ENCODE results near the gene TSC2. TPM values are rescaled to one million over a fixed set of nuclear protein-coding genes. Genes with fewer than 3 reads are reported as not detected.

The TSC2 gene
- total and polyA plus RNA-seq, 9 of the 15 experiments (the other 6 are each of a cell fraction or from before 2014, with no cell fraction given): 1.3 to 68.1 (median 16.6) TPM

GRCh38 chr16:2027024-2028010 lies 20.5 kb upstream of the TSC2 start (continued):
- TF ChIP-seq ZFP30 (CRISPR knock-in tag; IDR thresholded peaks at IDR 0.05; ENCODE audit: borderline replicate concordance): no peak
- TF ChIP-seq DMBX1 (CRISPR knock-in tag; IDR thresholded peaks at IDR 0.05; ENCODE audit: borderline replicate concordance): no peak
- peak in 1 of 2 experiments; percentile 54; a peak in 2 of 4 replicates for TF ChIP-seq NRF1 (conservative IDR thresholded peaks at IDR 0.05 in 1 of 2, IDR thresholded peaks at IDR 0.05 in 1 of 2)
- no peak for TF ChIP-seq SMARCB1 (IDR thresholded peaks at IDR 0.05; ENCODE audit: insufficient read length, low read depth)
- no peak for TF ChIP-seq HMG20A (CRISPR knock-in tag; conservative IDR thresholded peaks at IDR 0.05)
- TF ChIP-seq E2F3 (CRISPR knock-in tag; IDR thresholded peaks at IDR 0.05): no peak
- peak; percentile 44; the same call in 1 of the 2 replicates for TF ChIP-seq PHF8 (IDR thresholded peaks at IDR 0.05; ENCODE audit: borderline replicate concordance, low read length)
- no peak for TF ChIP-seq ZNF212 (CRISPR knock-in tag; IDR thresholded peaks at IDR 0.05)
- TF ChIP-seq MCM2 (IDR thresholded peaks at IDR 0.05; ENCODE audit: low read depth): no peak
- TF ChIP-seq POLR3G (IDR thresholded peaks at IDR 0.05; ENCODE audit: extremely low read depth, insufficient read length, insufficient replicate concordance): no peak
- no peak for TF ChIP-seq ZNF717 (CRISPR knock-in tag; IDR thresholded peaks at IDR 0.05)
- TF ChIP-seq, protein P1, sequence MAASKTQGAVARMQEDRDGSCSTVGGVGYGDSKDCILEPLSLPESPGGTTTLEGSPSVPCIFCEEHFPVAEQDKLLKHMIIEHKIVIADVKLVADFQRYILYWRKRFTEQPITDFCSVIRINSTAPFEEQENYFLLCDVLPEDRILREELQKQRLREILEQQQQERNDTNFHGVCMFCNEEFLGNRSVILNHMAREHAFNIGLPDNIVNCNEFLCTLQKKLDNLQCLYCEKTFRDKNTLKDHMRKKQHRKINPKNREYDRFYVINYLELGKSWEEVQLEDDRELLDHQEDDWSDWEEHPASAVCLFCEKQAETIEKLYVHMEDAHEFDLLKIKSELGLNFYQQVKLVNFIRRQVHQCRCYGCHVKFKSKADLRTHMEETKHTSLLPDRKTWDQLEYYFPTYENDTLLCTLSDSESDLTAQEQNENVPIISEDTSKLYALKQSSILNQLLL (CRISPR knock-in tag; IDR thresholded peaks at IDR 0.05; ENCODE audit: borderline replicate concordance): no peak
- no peak for TF ChIP-seq ZNF23 (CRISPR knock-in tag; IDR thresholded peaks at IDR 0.05)
- TF ChIP-seq, protein P2, sequence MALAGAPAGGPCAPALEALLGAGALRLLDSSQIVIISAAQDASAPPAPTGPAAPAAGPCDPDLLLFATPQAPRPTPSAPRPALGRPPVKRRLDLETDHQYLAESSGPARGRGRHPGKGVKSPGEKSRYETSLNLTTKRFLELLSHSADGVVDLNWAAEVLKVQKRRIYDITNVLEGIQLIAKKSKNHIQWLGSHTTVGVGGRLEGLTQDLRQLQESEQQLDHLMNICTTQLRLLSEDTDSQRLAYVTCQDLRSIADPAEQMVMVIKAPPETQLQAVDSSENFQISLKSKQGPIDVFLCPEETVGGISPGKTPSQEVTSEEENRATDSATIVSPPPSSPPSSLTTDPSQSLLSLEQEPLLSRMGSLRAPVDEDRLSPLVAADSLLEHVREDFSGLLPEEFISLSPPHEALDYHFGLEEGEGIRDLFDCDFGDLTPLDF (CRISPR knock-in tag; IDR thresholded peaks at IDR 0.05): no peak
- no peak for TF ChIP-seq ZBTB9 (CRISPR knock-in tag; IDR thresholded peaks at IDR 0.05)
- peak in 1 of 2 experiments; percentile 83 for TF ChIP-seq E2F6 (IDR thresholded peaks at IDR 0.05; ENCODE audit: borderline replicate concordance in 1 of 2, extremely low read depth in 1 of 2, insufficient read depth in 1 of 2, insufficient read length in 1 of 2, low read depth in 1 of 2, low read length in 1 of 2, poor library complexity in 1 of 2, severe bottlenecking in 1 of 2)
- TF ChIP-seq, protein P3, sequence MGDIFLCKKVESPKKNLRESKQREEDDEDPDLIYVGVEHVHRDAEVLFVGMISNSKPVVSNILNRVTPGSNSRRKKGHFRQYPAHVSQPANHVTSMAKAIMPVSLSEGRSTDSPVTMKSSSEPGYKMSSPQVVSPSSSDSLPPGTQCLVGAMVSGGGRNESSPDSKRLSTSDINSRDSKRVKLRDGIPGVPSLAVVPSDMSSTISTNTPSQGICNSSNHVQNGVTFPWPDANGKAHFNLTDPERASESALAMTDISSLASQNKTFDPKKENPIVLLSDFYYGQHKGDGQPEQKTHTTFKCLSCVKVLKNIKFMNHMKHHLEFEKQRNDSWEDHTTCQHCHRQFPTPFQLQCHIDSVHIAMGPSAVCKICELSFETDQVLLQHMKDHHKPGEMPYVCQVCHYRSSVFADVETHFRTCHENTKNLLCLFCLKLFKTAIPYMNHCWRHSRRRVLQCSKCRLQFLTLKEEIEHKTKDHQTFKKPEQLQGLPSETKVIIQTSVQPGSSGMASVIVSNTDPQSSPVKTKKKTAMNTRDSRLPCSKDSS (IDR thresholded peaks at IDR 0.05; ENCODE audit: low read depth, partially characterized antibody): no peak
- no peak for TF ChIP-seq ADNP (tag; IDR thresholded peaks at IDR 0.05)
- no peak for TF ChIP-seq HNRNPUL1 (IDR thresholded peaks at IDR 0.05; ENCODE audit: low read length)
- TF ChIP-seq SMARCC2 (IDR thresholded peaks at IDR 0.05; ENCODE audit: low read depth): no peak

Data from K562 (cell line).